DOHH2 (cell line): Measurements from ENCODE around the gene FLNB.

Source experiments
- EZH2phosphoT487 ChIP-seq: fragments of 200-600 bp; sonication (generic); IDR thresholded peaks from 2 replicates; pipeline ENCODE4 v1.6.1; 2017; ENCODE audit warnings: borderline replicate concordance, mild to moderate bottlenecking, antibody characterized with exemption, low read length, moderate library complexity, mixed read lengths
- TF ChIP-seq, protein P1 (sequence below): fragments of 200-600 bp; sonication (generic); IDR thresholded peaks from one replicate; pipeline ENCODE4 v1.5.1; 2014; ENCODE audit warnings: antibody characterized with exemption, mild to moderate bottlenecking, low read depth, low read length; ENCODE audit not compliant: poor library complexity, severe bottlenecking

DNA sequence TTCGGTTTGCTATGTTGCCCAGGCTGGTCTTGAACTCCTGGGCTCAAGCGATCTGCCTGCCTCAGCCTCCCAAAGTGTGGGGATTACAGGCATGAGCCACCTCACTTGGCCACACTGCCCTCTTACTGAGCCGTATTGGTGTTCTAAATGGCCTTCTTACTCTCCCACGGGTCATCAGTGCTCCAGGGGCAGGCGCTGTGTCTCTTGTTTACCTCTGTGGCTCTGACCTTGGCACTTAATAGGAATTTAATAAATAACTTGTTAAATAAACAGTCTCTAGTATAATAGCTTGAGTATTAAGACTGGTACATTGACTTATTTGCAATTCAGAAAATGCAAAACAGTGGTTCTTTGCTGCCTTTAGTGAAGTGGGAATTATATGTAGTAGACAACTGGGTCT is 13.7 kb downstream of the FLNB start:
- TF ChIP-seq, protein P1, sequence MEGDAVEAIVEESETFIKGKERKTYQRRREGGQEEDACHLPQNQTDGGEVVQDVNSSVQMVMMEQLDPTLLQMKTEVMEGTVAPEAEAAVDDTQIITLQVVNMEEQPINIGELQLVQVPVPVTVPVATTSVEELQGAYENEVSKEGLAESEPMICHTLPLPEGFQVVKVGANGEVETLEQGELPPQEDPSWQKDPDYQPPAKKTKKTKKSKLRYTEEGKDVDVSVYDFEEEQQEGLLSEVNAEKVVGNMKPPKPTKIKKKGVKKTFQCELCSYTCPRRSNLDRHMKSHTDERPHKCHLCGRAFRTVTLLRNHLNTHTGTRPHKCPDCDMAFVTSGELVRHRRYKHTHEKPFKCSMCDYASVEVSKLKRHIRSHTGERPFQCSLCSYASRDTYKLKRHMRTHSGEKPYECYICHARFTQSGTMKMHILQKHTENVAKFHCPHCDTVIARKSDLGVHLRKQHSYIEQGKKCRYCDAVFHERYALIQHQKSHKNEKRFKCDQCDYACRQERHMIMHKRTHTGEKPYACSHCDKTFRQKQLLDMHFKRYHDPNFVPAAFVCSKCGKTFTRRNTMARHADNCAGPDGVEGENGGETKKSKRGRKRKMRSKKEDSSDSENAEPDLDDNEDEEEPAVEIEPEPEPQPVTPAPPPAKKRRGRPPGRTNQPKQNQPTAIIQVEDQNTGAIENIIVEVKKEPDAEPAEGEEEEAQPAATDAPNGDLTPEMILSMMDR: no peak
- no peak for TF ChIP-seq EZH2phosphoT487
